GM12891 (cell line): ENCODE data around the gene EIPR1.

ENCODE experiments used
- PAX5 ChIP-seq: IDR thresholded peaks from 2 replicates; pipeline ENCODE4 v1.6.1; 2011; ENCODE audit warnings: low read length, moderate library complexity, mild to moderate bottlenecking; ENCODE audit not compliant: insufficient read depth, severe bottlenecking
- POLR2A ChIP-seq: IDR thresholded peaks from 2 replicates; pipeline ENCODE4 v1.6.1; 2011; ENCODE audit warnings: low read depth, low read length, control low read depth
- POLR2AphosphoS5 ChIP-seq: IDR thresholded peaks from 2 replicates; pipeline ENCODE4 v1.6.1; 2011; ENCODE audit warnings: low read depth, low read length, control low read depth
- POU2F2 ChIP-seq: IDR thresholded peaks from 2 replicates; pipeline ENCODE4 v1.6.1; 2011; ENCODE audit warnings: low read depth, mild to moderate bottlenecking, control low read depth, low read length, moderate library complexity
- SPI1 ChIP-seq: IDR thresholded peaks from 2 replicates; pipeline ENCODE4 v1.6.1; 2011; ENCODE audit warnings: low read depth, low read length, control low read depth
- TAF1 ChIP-seq: IDR thresholded peaks from 2 replicates; pipeline ENCODE4 v1.6.1; 2011; ENCODE audit warnings: low read depth, low read length, control low read depth

DNA sequence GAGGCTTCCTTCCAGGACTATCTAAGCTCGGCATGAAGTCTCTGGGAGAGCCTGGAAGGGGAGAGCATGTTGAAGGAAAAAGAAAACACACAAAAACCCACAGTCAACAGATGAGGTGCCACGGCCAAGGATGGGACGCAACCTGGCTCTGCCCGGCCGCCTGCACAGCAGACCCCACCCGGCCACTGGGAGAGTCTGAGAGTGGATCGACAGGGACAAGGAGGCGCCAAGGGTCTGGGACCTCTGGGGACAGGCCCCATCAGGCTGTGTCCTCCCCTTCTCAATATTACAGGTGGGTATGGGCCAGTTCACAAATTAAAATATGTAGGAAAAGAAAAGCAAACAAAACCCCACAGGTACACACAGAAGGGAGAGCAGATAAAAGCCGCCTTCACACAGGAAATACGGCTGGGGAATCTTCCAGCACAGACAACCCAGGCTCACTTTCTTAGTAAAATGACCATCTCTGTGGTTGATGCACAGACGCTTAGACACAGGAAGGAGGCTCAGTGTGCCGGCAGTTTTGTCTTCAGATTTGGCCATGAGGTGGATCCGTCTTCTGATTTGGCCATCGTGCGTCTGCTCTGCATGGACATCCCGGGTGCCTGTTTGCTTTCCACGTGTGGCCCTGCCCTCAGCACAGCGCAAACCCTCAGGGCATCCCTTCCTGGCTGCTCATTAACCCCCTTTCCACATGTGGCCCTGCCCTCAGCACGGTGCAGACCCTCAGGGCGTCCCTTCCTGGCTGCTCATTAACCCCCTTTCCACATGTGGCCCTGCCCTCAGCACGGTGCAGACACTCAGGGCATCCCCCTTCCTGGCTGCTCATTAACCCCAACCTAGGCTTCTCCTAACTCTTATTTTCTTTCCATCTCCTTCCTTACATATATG, 138.4 kb downstream of the EIPR1 start:
- TF ChIP-seq POLR2AphosphoS5, result no peak
- no peak for TF ChIP-seq POLR2A
- TF ChIP-seq TAF1, result no peak
- no peak for TF ChIP-seq SPI1
- TF ChIP-seq POU2F2, result no peak
- no peak for TF ChIP-seq PAX5
